ENCODE data around the gene LRRC23.

The LRRC23 gene

DNA sequence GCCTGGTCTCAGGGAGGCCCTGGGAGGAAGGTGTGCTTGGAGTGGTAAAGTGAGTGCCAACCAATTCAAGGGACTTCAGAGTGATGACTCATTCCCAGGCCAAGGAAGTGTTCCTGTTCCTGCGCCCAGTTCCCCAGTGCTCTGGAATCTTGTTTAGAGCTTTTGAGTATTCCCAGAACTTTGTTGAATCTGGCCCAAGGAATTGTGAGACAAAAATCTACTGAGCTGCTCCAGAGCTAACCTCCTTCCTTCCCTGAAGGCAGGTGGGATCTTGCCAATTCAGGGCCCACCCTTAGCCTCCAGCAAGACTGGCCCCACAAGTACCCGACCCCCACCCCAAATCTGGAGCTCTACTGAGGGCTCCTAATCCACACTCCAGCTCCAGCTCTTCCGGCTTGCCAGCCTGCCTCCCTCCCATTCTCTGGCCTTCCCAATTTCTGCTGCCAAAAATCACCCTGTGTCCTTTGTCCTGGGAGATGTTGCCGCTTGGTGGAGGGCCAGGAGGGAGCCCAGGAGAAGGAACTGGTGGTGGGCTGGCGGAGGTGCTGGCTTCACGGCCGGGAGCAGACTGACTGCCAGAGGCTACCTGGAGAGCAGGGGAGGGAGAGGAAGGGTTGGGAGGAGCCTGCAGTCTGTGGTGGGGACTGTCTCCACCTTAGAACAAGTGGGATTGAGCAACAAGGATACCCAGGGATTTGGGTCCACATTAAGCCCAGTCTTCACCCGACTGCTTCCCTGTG, 21.1 kb downstream of the LRRC23 start:
- peak; percentile 84 for DNase-seq (ENCODE audit: low spot score)

DNA sequence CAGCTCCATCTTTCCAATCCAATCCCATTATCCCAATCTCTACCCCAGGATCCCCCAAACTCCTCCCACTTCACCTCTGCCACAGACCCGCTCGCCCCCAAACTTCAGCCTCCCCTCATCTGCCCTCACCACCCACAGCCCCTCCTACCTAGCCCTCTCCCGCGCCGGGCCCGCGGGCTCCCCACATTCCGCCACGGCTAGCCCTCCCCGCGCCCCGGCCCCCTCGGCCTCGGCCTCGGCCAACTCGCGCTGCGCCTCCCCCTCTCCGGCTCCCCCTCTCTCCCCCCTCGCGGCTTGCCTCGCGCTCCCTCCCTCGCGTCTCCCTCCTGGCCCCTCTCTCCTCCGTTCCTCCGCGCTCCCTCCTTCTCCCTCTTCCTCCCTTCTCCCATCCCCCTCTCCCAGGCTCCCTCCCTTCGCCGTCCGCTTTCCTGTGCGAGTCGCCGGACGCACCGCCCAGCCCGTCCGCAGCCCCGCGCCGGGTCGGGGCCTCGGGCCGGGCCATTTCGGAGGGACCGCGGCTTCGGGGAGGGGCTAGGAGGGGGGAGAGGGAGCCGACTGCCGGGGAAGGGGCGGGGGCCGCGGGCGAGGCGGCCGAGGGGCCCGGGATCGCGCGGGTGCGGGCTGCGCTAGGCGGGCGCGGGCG, 22.9 kb downstream of the LRRC23 start, which contains the start of gene ATN1:
Gene ATN1 (plus strand): TSS at position 581 of the 643 bp plus-strand sequence. CDS start 6,043 bp downstream, outside the sequence.
- DNase-seq (ENCODE audit: low spot score), result peak; percentile 86

DNA sequence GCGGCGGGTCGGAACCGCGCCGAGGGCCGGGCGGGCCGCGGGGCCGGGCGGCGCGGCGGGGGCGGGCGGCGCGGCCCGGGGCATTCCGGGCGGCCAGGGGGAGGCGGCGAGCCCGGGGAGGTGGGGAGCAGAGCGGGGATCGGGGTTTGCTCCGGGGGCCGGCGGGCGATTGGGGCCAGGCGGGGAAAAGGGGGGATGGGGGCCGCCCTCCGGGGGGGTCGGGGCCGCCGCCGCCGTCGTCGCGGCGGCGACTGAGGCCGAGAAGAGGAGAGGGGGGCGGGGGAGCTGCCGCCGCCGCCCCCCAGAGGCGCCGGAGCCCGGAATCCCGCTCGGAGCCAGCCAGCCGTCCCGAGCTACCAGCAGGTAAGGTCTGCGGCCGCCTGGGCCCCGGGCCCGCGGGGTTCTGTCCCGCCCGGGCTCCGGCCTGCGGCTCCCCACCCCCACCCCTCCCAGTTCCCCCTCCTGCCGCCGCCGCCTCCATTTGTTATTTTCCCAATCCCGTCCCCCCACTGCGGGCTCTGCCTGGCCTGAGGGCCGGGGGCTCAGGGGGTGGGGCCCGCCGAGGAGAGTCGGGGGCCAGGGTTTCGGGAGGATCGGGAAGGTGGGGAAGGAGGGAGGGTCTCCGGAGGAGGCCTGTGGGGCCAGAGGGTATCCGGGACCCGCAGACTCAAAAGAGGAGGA, 23.5 kb downstream of the LRRC23 start:
- DNase-seq (ENCODE audit: low spot score), result peak; percentile 67

DNA sequence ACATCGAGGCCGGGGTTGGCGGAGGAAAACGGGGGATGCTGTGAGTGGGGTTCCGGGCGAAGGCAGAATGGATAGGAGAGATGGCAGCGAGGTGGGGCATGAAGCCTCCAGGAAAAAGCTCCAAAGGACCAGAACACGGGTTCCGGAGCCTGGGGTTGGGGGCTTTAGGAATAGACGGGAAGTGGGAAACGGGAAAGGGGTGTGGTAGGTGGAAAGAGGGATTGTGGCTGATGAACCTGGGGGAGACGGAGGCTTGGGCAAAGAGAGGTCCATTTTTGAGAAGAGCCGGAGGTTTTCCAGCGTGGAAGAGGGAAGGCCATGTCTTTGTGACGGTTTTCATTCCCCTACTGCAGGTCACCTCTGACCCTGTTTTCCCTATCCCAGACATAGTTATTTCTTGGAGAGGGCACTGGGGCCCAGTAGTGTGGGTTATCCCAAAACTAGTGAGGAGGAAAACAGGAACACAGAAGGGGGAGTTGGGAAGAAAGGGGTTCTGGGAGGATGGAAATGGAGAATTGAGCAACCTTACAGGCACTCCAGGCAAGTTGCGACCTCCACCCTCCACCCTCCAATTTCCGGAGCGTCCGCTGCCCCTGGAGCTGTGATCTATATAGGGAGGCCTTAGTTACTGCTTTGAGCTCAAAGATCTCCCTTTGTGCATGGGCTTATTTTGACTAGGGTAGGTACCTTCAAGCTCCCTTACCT, 24.2 kb downstream of the LRRC23 start:
- no peak for DNase-seq (ENCODE audit: low spot score)

DNA sequence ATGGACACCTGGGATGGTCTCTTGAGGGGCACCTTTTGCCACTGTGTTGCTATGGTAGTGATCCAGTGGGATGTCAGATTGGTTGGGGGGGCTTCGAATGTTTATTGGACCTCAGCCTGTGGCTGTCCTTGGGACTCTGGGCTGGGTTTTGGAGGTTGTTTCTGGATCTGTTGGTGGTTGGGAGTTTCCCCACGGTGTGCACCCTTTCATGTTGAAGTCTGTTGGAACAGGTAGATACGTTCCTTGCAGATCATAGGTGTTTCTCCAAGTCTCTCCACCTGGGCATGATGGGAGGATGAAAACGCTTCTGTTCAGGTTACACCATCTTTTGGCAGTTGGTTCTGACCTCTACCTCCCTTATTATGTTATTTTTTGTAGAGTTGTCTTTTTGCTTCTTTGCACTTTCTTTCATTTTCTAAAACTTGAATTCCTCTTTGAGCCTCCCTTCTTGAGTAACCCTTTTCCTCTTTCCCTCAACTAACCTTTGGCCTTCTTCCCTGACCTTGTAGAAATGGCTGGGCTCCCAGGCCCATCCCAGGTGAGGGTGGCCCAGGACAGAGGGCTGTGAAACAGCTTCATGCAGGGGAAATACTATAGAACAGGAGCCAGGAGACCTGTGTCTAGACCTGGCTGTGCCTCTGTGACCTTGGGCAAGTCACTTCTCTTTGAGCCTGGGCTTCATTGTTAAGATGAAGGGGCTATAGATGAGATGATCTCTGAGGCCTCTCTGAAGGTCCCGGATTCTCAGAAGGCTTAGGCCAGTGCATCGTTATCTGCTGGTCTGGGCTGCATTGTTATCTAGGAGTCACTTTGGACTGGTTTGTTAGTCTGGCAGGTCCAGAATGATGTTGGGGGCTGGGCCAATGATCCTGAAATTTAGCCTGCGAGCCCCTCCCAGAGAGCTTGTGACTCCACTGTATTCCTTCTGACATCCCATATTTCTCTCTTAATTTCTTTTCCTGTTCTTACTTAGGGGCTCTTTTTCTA, 25.1 kb downstream of the LRRC23 start:
- no peak for DNase-seq (ENCODE audit: low spot score)

DNA sequence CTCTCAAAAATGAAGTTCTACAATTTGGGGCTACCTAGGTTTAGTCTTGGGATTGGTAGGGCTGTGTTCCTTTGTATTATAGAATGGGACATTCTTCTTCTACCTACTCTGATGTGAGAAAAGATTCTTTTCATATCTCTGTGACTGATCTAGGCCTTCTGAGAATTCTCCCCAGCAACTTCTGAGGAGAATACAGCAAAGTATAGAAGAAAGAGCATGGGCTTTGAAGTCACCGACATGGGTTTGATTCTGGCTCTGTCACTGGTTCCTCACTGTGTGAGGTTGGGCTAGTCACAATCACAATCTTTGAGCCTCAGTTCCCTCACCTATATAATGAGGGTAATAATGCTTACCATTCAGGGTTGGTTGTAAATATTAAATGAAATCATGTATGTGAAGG, 28.1 kb downstream of the LRRC23 start:
- DNase-seq (ENCODE audit: low spot score), result no peak

DNA sequence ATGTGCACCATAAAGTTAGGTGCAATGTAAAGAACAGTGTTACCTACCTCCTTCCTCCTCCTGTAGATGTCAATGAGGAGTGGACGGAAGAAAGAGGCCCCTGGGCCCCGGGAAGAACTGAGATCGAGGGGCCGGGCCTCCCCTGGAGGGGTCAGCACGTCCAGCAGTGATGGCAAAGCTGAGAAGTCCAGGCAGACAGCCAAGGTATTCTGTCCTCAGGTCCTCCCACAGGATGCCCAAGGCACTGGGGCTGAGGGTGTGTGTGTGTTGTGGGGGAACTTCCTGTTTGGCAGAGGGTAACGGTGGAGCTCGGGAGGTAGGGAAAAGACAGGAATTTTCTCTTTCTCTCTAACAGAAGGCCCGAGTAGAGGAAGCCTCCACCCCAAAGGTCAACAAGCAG, 29.5 kb downstream of the LRRC23 start:
- DNase-seq (ENCODE audit: low spot score), result no peak

DNA sequence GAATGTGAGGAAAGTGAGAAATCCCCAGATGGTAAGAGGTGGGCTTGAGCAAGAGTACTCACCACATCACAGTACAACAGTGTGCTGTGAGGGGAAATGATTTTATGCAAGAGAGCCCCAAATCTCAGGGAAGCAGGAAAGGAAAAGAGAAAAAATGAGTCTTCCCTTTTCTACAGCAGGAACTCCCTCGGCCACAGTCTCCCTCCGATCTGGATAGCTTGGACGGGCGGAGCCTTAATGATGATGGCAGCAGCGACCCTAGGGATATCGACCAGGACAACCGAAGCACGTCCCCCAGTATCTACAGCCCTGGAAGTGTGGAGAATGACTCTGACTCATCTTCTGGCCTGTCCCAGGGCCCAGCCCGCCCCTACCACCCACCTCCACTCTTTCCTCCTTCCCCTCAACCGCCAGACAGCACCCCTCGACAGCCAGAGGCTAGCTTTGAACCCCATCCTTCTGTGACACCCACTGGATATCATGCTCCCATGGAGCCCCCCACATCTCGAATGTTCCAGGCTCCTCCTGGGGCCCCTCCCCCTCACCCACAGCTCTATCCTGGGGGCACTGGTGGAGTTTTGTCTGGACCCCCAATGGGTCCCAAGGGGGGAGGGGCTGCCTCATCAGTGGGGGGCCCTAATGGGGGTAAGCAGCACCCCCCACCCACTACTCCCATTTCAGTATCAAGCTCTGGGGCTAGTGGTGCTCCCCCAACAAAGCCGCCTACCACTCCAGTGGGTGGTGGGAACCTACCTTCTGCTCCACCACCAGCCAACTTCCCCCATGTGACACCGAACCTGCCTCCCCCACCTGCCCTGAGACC, 31.0 kb downstream of the LRRC23 start:
- no peak for DNase-seq (ENCODE audit: low spot score)

DNA sequence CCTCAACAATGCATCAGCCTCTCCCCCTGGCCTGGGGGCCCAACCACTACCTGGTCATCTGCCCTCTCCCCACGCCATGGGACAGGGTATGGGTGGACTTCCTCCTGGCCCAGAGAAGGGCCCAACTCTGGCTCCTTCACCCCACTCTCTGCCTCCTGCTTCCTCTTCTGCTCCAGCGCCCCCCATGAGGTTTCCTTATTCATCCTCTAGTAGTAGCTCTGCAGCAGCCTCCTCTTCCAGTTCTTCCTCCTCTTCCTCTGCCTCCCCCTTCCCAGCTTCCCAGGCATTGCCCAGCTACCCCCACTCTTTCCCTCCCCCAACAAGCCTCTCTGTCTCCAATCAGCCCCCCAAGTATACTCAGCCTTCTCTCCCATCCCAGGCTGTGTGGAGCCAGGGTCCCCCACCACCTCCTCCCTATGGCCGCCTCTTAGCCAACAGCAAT, 31.6 kb downstream of the LRRC23 start:
- no peak for DNase-seq (ENCODE audit: low spot score)

DNA sequence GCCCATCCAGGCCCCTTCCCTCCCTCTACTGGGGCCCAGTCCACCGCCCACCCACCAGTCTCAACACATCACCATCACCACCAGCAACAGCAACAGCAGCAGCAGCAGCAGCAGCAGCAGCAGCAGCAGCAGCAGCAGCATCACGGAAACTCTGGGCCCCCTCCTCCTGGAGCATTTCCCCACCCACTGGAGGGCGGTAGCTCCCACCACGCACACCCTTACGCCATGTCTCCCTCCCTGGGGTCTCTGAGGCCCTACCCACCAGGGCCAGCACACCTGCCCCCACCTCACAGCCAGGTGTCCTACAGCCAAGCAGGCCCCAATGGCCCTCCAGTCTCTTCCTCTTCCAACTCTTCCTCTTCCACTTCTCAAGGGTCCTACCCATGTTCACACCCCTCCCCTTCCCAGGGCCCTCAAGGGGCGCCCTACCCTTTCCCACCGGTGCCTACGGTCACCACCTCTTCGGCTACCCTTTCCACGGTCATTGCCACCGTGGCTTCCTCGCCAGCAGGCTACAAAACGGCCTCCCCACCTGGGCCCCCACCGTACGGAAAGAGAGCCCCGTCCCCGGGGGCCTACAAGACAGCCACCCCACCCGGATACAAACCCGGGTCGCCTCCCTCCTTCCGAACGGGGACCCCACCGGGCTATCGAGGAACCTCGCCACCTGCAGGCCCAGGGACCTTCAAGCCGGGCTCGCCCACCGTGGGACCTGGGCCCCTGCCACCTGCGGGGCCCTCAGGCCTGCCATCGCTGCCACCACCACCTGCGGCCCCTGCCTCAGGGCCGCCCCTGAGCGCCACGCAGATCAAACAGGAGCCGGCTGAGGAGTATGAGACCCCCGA, 32.2 kb downstream of the LRRC23 start:
- DNase-seq (ENCODE audit: low spot score), result peak; percentile 59

DNA sequence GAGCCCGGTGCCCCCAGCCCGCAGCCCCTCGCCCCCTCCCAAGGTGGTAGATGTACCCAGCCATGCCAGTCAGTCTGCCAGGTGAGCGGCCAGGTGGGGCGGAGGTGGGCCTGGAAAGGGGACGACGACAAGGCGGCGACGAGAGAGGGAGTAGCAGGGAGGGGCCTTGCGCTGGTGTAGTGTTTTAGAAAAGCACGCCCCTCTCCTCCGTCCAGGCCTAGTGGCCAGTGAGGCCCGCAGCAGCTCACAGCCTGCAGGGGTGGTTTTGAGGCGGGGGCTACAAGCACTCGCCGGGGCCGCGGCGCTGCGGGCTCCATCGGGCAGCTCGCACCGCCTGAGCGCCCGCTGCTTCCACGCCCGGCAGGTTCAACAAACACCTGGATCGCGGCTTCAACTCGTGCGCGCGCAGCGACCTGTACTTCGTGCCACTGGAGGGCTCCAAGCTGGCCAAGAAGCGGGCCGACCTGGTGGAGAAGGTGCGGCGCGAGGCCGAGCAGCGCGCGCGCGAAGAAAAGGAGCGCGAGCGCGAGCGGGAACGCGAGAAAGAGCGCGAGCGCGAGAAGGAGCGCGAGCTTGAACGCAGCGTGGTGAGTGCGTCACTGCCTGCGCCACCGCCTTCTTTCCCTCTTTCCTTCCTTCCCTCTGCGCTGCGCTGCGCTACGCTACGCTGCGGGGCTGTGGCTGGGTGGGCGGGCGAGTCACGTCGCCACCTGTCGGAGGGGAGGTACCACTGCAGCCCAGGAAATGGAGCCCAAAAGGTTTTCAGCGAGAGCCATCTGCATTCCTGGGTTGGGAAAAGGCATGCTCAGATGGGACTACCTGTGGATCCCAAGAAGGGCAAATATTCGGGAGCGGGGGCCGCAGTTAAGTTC, 33.1 kb downstream of the LRRC23 start:
- peak; percentile 98 for DNase-seq (ENCODE audit: low spot score)

DNA sequence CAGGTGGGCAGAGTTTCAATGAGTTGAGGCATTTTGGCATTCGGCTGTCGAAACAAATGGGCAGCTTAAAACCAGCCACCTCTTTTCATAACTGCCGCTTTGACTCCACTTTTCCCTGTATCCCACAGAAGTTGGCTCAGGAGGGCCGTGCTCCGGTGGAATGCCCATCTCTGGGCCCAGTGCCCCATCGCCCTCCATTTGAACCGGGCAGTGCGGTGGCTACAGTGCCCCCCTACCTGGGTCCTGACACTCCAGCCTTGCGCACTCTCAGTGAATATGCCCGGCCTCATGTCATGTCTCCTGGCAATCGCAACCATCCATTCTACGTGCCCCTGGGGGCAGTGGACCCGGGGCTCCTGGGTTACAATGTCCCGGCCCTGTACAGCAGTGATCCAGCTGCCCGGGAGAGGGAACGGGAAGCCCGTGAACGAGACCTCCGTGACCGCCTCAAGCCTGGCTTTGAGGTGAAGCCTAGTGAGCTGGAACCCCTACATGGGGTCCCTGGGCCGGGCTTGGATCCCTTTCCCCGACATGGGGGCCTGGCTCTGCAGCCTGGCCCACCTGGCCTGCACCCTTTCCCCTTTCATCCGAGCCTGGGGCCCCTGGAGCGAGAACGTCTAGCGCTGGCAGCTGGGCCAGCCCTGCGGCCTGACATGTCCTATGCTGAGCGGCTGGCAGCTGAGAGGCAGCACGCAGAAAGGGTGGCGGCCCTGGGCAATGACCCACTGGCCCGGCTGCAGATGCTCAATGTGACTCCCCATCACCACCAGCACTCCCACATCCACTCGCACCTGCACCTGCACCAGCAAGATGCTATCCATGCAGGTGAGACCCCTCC, 34.0 kb downstream of the LRRC23 start:
- DNase-seq (ENCODE audit: low spot score), result no peak

DNA sequence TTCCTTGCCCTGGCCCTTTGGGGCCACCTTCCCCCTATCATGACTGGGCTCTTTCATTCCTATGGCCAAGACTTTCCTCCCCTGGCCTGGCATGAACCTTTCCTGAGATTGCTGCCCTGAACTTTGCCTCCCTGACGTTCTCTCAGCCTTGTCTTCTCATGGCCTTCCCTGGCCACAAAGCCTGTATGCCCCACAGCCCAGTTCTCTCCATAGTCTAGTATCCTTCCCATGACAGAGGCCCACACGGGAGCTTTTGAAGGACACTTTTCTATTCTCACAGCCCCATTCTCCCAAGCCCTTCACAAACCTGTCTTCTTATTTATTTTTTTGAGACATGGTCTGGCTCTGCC, 34.5 kb downstream of the LRRC23 start:
- DNase-seq (ENCODE audit: low spot score), result no peak

DNA sequence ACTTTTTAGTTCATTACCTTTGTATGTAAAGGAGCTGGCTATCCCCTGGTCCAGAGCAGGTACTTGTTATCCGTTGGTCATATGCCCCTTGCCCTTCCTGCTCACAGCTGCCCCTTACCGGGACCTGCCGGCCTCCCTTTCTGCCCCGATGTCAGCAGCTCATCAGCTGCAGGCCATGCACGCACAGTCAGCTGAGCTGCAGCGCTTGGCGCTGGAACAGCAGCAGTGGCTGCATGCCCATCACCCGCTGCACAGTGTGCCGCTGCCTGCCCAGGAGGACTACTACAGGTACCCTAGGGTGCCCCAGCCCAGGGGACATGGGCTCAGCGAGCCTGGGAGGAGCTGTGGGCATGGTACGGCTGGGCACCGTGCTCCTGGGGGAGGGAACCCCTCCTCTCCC, 36.6 kb downstream of the LRRC23 start:
- DNase-seq (ENCODE audit: low spot score), result no peak

DNA sequence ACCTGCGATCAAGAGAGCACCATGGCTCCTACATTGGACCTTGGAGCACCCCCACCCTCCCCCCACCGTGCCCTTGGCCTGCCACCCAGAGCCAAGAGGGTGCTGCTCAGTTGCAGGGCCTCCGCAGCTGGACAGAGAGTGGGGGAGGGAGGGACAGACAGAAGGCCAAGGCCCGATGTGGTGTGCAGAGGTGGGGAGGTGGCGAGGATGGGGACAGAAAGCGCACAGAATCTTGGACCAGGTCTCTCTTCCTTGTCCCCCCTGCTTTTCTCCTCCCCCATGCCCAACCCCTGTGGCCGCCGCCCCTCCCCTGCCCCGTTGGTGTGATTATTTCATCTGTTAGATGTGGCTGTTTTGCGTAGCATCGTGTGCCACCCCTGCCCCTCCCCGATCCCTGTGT, 37.2 kb downstream of the LRRC23 start:
- DNase-seq (ENCODE audit: low spot score), result no peak

DNA sequence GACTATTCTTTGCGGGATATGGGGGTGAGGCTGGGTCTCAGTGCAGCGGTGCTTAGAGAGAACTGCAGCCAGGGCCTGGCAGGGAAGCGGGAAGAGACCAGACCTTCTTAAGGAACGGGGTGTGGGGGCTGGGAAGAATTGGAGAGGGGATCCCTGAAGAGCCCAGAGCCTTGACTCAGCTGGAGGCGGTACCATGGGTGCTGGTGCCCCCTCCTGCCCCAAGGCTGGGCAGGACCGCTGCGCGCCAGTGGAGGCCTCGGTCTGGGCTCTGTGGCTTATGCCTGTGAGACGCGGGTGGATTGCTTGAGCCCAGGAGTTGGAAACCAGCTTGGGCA, 37.7 kb downstream of the LRRC23 start:
- DNase-seq (ENCODE audit: low spot score), result no peak

DNA sequence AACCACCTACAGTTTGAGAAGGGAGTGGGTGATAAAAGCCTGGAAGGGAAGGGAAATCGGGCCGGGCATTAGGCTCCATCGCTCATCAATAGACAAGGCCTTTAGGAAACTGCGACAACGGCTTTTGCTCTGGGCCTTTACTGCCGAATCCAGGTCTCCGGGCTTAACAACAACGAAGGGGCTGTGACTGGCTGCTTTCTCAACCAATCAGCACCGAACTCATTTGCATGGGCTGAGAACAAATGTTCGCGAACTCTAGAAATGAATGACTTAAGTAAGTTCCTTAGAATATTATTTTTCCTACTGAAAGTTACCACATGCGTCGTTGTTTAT, 38.7 kb downstream of the LRRC23 start:
- DNase-seq (ENCODE audit: low spot score), result peak; percentile 91

Data from ecto neural progenitor cell (in vitro differentiated cells).